ENCODE measurements around the gene ANKZF1. TPM values are rescaled to one million over a fixed set of nuclear protein-coding genes. Genes with fewer than 3 reads are reported as not detected.
A peak's percentile ranks its signal among the peaks of the same experiment; 100 is the strongest.

The ANKZF1 gene
- total and polyA plus RNA-seq, 2 of the 4 experiments (the other 2 are of a cell fraction) = 18.6 to 33.8 TPM

- peak within 1 kb of the TSS; percentile 96 for H3K4me2 ChIP-seq (ENCODE audit: low read depth, low read length)
- peaks cover 16% of the 10 kb centered on the region for H3K27me3 ChIP-seq (ENCODE audit: control insufficient read depth, insufficient read depth, low read length)
- H4K20me1 ChIP-seq (ENCODE audit: insufficient read depth, low read length) = 0 out of 2 replicates have a peak, but pooled peaks cover 8% of the 10 kb centered on the region
- peaks cover 0 to 2% of the 10 kb centered on the region in 2 experiments; a peak in 1 of 4 replicates for H3K79me1 ChIP-seq (ENCODE audit: low read depth in 1 of 2, low read length in 2 of 2)
- no peak within 1 kb of the TSS for H2BK5ac ChIP-seq (ENCODE audit: low read depth, low read length, poor library complexity, severe bottlenecking)
- intact Hi-C loops (cut with micrococcal nuclease) = no loop called here
- BruUV-seq (replicated peaks) = no TSS peak
- H4K91ac ChIP-seq (ENCODE audit: insufficient read depth, low read depth, low read length) = no peak within 1 kb of the TSS
- peak within 1 kb of the TSS; percentile 50; the same call in 1 of the 2 replicates for H2AK5ac ChIP-seq (ENCODE audit: low read depth, low read length)
- peak; percentile 37 for DNase-seq
- no peak within 1 kb of the TSS; the same call in 1 of the 2 replicates for H4K5ac ChIP-seq (ENCODE audit: low read depth, low read length)
- TF ChIP-seq MAZ (IDR thresholded peaks at IDR 0.05; ENCODE audit: borderline replicate concordance, low read depth, low read length) (peak; percentile 58; the same call in 1 of the 2 replicates), MXI1 (IDR thresholded peaks at IDR 0.05; ENCODE audit: borderline replicate concordance, low read depth, low read length) (no peak), POLR2A (IDR thresholded peaks at IDR 0.05; ENCODE audit: low read depth, low read length) (peak; percentile 80)
- H2BK15ac ChIP-seq (ENCODE audit: low read depth, low read length) = no peak within 1 kb of the TSS
- H2AK9ac ChIP-seq (replicated peaks; ENCODE audit: low read depth, low read length, poor library complexity) = peak within 1 kb of the TSS; percentile 81
- H3K4ac ChIP-seq (ENCODE audit: low read depth, low read length) = peak within 1 kb of the TSS; percentile 25; the same call in 1 of the 2 replicates
- peaks cover 5% of the 10 kb centered on the region; the same call in 1 of the 2 replicates for H3K36me3 ChIP-seq (ENCODE audit: control insufficient read depth, insufficient read depth, low read length)
- H3K18ac ChIP-seq (ENCODE audit: low read depth, low read length) = no peak within 1 kb of the TSS
- H3K14ac ChIP-seq (replicated peaks; ENCODE audit: low read depth, low read length) = no peak within 1 kb of the TSS
- H3K9me3 ChIP-seq (ENCODE audit: control insufficient read depth, insufficient read depth, low read length) = no peaks in the 10 kb centered on the region
- H3K4me3 ChIP-seq (ENCODE audit: insufficient read depth, low read depth, low read length) = peak within 1 kb of the TSS; percentile 57
- in situ Hi-C loops (cut with MboI; ENCODE audit: low sequenced_read_pairs) = no loop called here
- H3K4me1 ChIP-seq (ENCODE audit: control insufficient read depth, insufficient read depth, low read length) = peaks cover 34% of the 10 kb centered on the region
- WGBS, 2 experiments (ENCODE audit: extremely low coverage in 2 of 2, insufficient read length in 1 of 2) = 1% methylated on average over 27 of the region's 76 CpGs; no CpG with 5 or more reads in 1 of the 2 experiments
- H3K27ac ChIP-seq (ENCODE audit: insufficient read depth, low read length) = no peak within 1 kb of the TSS; the same call in 1 of the 2 replicates
- no peak within 1 kb of the TSS for H2BK20ac ChIP-seq (ENCODE audit: low read depth, low read length)
- peak within 1 kb of the TSS; percentile 45; the same call in 1 of the 2 replicates for H3K23ac ChIP-seq (ENCODE audit: low read depth, low read length)
- CTCF ChIA-PET = interaction anchor here (0.6 to 1.2 kb wide), 2 partner anchors 10 to 24 kb away, joined by 3 to 4 read pairs; no protein-coding TSS in a partner anchor
- dilution Hi-C loops (cut with HindIII; ENCODE audit: low sequenced_read_pairs, unreplicated experiment) = no loop called here
- H3K9ac ChIP-seq (ENCODE audit: low read depth, low read length) = peak within 1 kb of the TSS; percentile 3; the same call in 1 of the 2 replicates
- POLR2A ChIA-PET (ENCODE audit: unreplicated experiment) = interaction anchor here (0.6 kb wide), 1 partner anchor 34 kb away, joined by 9 read pairs; no protein-coding TSS in a partner anchor
- no peak within 1 kb of the TSS for H3K56ac ChIP-seq (ENCODE audit: extremely low read depth, insufficient read depth, low read length)
- peak within 1 kb of the TSS; percentile 93 for H2AFZ ChIP-seq (replicated peaks; ENCODE audit: low read length, poor library complexity)
- peak; percentile 83 for ATAC-seq (ENCODE audit: low read depth)
- H3K9me1 ChIP-seq (ENCODE audit: insufficient read depth, low read length) = peaks cover 17% of the 10 kb centered on the region
- peak within 1 kb of the TSS; percentile 19; the same call in 1 of the 2 replicates for H2BK120ac ChIP-seq (ENCODE audit: low read depth, low read length)
- H4K8ac ChIP-seq (ENCODE audit: low read depth in 2 of 2, low read length in 2 of 2) = peak within 1 kb of the TSS in 1 of 2 experiments; percentile 40; a peak in 1 of 4 replicates
These were observed 24.4 kb downstream of the ANKZF1 start, which contains the start of gene TUBA4A for GRCh38 chr2:219253753-219254589. TUBA4A (minus strand) TSS chr2:219253918; CDS start chr2:219253858, 60 bp downstream.
